SK-N-MC (cell line): ENCODE measurements around the gene TOM1L2.

ENCODE experiments used
- EZH2 ChIP-seq: fragments of 200-600 bp; sonication (generic); IDR thresholded peaks from one replicate; pipeline ENCODE4 v1.6.1; 2017; ENCODE audit warnings: antibody characterized with exemption
- FOXP2 ChIP-seq: optimal IDR thresholded peaks from 2 replicates; pipeline ENCODE3; 2011; ENCODE audit warnings: mild to moderate bottlenecking, moderate library complexity; ENCODE audit not compliant: insufficient read depth; ENCODE audit errors: extremely low read length, control extremely low read depth
- POLR2AphosphoS5 ChIP-seq: IDR thresholded peaks from 2 replicates; pipeline ENCODE4 v1.6.1; 2012; ENCODE audit warnings: mild to moderate bottlenecking, low read depth, low read length, borderline replicate concordance

- TF ChIP-seq EZH2: no peak
- TF ChIP-seq POLR2AphosphoS5: no peak
- no peak for TF ChIP-seq FOXP2
These were observed 73.5 kb downstream of the TOM1L2 start for GRCh38 chr17:17898673-17899072.
